HG02759 (cell line): ENCODE data around the gene TCP11L2.
"Not testable (repeated sequence)": the region's sequence is repeated elsewhere in the genome, so short reads cannot be mapped to it uniquely, and the experiment has no call there.

Experiments
- ATAC-seq: cut with Tn5 transposase; IDR thresholded peaks from one replicate; pipeline ENCODE4 v1.9.1; 2021; ENCODE audit warnings: mild to moderate bottlenecking, moderate library complexity; ENCODE audit not compliant: unreplicated experiment

TCP11L2 gene

DNA sequence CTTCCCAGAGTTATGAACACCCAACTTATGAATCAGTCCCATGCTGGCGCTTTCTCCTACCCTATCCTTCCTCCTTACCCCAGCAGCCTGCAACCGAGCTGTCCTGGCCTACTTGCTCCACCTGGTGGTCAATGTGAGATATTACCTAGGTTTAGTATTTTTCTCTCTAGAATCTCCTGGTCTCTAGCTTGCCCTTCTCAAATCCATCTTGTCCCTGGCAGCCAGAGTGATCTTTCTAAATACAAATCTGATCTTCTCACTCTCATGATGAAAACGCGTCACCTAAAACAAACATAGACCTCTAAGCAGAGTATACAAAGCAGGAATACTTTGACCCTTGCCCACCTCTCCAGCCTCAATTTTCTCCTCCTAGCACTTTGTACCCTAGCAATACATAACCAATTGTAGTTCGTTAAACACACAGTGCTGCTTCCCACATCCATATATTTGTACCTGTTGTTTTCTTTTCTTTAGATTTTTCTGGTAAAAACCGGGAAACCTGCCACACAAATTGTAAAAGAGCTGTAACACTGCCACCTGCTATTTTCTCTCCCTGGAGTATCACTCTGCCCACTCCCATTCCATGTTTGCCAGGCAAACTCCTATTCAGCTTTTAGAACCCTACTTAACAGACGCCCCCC, 20.0 kb upstream of the TCP11L2 start:
- peak; percentile 59 for ATAC-seq

DNA sequence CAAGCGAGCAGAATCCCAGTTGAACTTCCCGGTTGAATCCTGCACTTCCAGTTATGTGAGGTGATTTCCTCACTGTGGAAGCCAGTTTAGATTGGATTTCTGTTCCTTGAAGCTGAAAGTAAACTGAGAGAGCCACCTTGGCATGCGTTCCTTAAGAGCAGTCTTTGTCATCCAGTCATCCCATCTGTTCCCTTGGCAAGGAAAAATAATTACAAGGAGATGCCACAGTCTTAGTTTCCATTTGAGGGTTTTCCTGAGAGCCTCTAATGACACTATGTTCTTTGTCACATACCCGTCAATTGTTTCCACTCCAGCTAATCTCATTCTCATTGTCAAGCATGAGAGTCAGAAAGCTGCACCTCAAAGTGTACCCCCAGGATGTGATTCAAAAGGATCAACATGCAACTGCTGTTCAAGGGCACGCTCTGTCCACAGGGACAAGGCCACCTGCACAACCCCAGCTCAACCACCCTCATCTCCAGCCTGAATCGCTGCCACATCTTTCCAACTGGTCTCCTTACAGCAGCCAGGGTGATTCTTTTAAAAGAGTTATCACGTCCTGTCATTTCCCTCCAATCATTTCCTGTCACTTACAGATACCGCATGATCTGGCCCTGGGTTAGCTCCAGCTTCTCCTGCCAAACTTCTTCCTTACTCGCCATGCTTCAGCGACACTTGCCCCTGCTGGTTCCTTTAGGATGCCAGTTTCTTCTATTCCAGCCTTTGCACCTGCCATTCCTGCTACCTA, 18.0 kb upstream of the TCP11L2 start:
- no peak for ATAC-seq

- no peak for ATAC-seq
These were observed 16.6 kb upstream of the TCP11L2 start for GRCh38 chr12:106285982-106286381.

DNA sequence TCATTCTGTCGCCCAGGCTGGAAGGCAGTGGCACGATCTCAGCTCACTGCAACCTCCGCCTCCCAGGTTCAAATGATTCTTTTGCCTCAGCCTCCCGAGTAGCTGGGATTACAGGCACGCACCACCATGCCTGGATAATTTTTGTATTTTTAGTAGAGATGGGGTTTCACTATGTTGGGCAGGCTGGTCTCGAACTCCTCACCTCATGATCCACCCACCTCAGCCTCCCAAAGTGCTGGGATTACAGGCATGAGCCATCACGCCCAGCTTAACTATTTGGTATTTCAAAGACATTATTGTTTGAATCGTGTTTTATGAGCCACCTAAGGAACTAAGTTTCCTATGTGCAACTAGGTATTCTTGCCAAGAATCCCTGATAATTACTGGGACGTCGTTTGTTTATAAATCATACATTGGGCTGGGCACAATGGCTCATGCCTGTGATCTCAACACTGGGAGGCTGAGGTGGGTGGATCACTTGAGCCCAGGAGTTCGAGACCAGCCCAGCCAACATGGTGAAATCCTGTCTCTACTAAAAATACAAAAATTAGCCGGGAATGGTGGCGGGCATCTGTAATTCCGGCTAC, 15.9 kb upstream of the TCP11L2 start:
- ATAC-seq: not testable (repeated sequence)

DNA sequence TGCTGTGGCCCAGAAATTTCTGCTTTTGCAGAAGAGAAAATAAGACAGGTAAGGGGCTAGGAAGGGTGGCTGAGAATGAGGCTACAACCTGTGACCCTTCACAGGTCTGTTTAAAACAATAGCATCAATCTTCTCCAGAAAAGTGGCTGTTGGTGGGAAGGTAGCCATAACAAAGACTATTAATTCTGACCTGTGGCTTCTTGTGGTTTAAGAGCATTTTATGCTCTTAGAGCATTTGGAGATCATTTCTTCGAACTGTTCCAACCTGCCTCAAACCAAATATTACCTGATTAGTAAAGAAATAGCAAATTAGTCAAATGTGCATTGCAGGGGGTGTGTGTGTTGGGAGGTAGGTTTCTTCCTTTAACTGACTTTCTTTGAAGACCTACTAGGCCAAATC, 15.2 kb upstream of the TCP11L2 start:
- no peak for ATAC-seq

GRCh38 chr12:106288101-106288493, 14.4 kb upstream of the TCP11L2 start:
- ATAC-seq: no peak

DNA sequence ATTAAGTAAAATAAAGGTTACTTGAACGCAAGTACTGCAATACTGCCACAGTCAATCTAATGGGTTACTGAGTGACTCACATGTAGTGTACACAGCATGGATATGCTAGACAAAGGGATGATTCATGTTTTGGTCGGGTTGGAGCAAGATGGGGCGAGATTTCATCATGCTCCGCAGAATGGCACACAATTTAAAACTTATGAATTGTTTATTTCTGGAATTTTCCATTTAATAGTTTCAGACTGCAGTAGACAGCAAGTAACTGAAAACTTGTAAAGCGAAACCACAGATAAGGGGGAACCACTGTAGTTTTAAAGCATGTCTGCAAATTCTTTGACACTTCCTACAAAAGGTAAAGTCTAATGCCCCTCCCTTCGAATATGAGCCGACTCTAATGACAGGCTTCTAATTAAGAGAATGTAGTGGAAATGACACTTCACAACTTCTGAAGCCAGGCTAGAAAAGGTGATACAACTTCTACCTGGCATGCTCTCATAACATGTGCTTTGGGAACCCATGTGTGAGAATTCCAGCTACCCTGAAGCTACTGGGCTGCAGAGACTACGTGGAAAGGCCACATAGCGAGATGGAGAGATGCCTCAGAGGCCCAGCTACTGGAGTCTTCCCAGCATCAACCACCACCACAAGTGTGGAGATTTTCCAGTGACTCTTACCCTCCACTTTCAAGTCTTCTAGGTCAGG, 13.9 kb upstream of the TCP11L2 start:
- ATAC-seq: no peak

DNA sequence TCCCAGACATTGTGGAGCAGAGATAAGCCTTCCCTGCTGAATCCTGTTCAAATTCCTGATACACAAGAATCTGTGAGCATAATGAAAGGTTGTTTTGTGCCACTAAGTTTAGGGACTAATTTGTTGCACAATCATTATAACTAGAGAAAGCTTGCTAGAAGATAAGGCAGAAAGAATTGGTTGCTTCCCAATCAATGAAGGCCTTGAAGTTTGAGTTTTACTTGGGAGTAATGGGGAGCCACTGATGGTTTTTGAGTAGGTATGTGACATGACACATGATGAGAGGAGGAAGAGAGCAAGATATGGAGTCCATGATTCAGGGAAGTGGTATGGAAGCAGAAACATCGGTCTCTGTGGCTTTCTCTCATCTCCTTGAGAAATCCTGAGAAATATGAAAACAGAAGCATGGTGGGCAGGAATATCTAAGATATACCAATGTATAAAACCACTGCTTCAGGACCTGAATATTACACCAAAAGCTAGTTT, 13.3 kb upstream of the TCP11L2 start:
- ATAC-seq: no peak

DNA sequence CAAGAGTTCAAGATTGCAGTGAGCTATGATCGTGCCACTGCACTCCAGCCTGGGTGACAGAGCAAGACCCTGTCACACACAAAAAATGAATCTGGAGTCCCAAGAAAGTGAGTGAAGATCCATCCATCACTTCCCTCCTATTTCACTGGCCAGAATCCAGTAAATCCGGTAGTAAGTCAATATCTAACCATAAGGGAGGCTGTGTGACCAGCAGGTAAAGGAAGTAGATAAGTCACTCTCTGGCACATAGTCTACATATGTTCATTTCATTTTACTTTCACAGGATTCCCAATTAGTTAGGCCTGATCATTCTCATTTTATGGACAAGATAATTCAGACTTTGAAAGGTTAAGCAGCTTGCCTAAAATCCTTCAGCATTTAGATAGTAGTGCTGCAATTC, 11.9 kb upstream of the TCP11L2 start:
- ATAC-seq: no peak

DNA sequence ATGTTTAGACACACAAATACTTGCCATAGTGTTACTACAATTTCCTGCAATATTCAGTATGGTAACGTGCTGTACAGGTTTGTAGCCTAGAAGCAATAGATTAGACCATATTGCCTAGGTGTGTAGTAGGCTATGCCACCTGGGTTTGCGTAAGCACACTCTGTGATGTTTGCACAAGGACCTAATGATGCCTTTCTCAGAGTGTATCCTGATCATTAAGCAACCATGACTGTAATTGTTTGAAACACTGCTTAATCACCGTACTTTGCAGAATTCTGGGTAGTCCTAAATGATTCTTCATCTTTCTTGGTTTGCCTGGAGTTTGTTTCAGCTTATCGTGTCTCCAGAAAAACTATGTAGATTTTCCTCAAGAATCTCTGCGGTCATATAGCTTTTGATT, 11.2 kb upstream of the TCP11L2 start:
- no peak for ATAC-seq

DNA sequence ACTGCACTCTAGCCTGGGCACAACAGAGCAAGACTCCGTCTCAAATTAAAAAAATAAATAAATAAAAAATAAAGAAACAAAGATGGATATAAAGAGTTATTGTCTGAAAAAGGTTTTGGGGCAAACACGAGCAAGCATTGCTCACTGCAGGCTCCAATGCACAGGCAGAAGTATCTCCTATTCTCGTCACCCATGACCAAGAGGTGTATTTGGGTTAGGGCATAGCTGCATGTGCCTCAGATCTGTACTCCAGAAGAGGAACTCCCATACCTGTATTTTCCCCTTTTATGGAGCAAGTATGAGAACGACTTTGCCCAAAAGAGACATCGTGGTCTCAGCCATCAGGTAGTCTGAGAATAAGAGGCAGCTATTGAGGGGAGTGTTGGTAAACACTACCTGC, 10.2 kb upstream of the TCP11L2 start:
- no peak for ATAC-seq

DNA sequence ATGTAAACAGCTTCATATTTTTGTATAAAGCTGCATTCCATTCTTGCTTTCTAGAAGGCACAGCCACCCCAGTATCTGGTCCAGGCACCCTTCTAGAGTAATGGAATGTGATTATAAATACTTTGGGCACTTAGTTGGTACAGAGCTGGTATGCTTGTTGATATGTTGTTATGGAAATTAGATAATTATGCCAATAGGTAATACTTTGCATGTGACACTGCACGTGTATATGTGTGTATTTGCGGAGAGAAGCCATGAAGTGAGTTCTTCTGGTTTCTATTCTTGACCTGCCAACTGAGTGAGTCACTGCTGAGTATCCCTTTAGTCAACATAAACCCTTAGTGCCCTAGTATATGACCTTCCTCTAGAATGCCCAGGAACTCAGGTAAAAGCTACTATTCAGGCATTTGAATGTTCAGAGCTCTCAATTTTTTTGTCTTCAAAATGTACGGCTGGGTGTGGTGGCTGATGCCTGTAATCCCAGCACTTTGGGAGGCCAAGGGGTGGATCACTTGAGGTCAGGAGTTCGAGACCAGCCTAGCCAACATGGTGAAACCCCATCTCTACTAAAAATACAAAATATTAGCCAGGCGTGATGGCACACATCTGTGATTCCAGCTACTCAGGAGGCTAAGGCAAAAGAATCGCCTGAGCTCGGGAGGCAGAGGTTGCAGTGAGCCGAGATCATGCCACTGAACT, 6.2 kb upstream of the TCP11L2 start:
- no peak for ATAC-seq

- ATAC-seq: no peak
These were observed 5.5 kb upstream of the TCP11L2 start for GRCh38 chr12:106297075-106297474.

- ATAC-seq: no peak
These were observed 4.9 kb upstream of the TCP11L2 start for GRCh38 chr12:106297681-106298080.

DNA sequence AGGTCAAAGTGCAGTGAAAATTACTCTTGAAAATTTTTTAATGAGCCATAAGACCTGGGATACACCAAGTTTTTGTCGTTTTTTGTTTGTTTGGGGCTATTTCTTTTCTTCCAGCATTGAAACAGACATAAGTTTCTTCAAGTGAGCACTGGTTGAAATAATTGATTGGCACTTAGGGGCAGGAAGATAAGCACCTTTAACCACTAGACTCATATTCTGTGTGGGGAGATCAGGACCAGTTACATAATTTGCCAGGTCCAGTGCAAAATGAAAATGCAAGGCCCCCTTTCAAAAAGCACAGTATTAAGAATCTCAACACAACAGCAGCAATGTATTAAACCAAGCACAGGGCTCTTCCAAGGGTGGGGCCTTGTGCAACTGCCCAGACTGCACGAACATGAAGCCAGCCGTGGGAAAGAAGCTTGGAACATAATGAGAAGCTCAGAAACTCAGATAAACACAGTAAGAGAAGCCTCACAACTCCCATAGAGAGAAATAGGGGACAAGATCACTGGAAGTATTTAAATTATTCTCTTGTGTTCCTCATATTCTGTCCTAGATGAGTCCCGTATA, 3.2 kb upstream of the TCP11L2 start:
- ATAC-seq: no peak

GRCh38 chr12:106300761-106301160, 1.8 kb upstream of the TCP11L2 start:
- no peak for ATAC-seq

DNA sequence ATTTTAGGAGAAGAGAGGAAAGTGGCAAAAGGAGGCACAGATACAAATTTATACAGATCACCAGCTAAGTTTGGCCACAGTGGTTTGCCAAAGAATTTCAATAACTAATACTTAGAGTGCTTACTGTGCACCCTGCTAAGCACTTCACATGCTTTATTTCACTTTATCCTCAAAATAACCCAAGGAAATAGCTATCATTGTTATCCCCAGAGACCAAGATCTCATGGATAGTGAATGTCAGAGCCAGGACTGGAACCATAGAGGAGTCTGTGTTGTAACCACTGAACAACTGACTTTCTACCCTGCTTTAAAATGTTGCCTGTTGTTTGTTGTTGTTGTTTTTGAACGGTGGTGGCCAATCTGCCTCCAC, 1.3 kb upstream of the TCP11L2 start:
- no peak for ATAC-seq

- ATAC-seq: peak; percentile 56
These were observed 767 bp upstream of the TCP11L2 start for GRCh38 chr12:106301611-106302321.

GRCh38 chr12:106303202-106303820, 778 bp downstream of the TCP11L2 start:
- ATAC-seq: peak; percentile 25

GRCh38 chr12:106304001-106304421, 1.5 kb downstream of the TCP11L2 start:
- no peak for ATAC-seq
